Breast epithelium (tissue), 4 donors: ENCODE results near the gene FLOT1. TPM values are rescaled to one million over a fixed set of nuclear protein-coding genes. Genes with fewer than 3 reads are reported as not detected.

Experiments used
- DNase-seq, 2 donors: peaks; one replicate each; pipeline ENCODE4 v3.0.0-alpha.2; 2019; ENCODE audit warnings: low spot score in 2 of 2
- H3K27ac ChIP-seq, 2 donors: fragments of 200-600 bp; sonication (generic) in 1 of 2; one replicate each; pipeline ENCODE4 v1.5.1; 2016 to 2019; ENCODE audit warnings: mild to moderate bottlenecking in 1 of 2
- H3K27me3 ChIP-seq, 2 donors: fragments of 200-600 bp; sonication (generic) in 1 of 2; one replicate each; pipeline versions ENCODE4 v1.5.1 to v1.6.0; 2017 to 2019; ENCODE audit warnings: control low read depth in 1 of 2, mild to moderate bottlenecking in 1 of 2
- H3K36me3 ChIP-seq: fragments of 200-600 bp; one replicate; pipeline ENCODE4 v1.5.1; 2019
- H3K4me1 ChIP-seq, 2 donors: fragments of 200-600 bp; sonication (generic); one replicate each; pipeline ENCODE4 v1.5.1; 2016 to 2019; ENCODE audit warnings: control low read depth in 1 of 2
- H3K4me3 ChIP-seq, 3 donors: fragments of 200-600 bp; sonication (generic); 1 replicate in 2 of 3; 2 replicates in 1 of 3; pipeline ENCODE4 v1.5.1; 2016 to 2019; ENCODE audit warnings: mild to moderate bottlenecking in 3 of 3, moderate library complexity in 2 of 3
- H3K9me3 ChIP-seq, 2 donors: fragments of 200-600 bp; sonication (generic) in 1 of 2; one replicate each; pipeline ENCODE4 v1.5.1; 2016 to 2019; ENCODE audit warnings: control low read depth in 1 of 2
- POLR2A ChIP-seq: fragments of 450-650 bp; IDR thresholded peaks from one replicate; pipeline ENCODE4 v1.6.1; 2016; ENCODE audit warnings: antibody characterized with exemption, mild to moderate bottlenecking, moderate library complexity
- POLR2AphosphoS5 ChIP-seq, 3 donors: sonication (generic); formaldehyde crosslinking; IDR thresholded peaks; one replicate each; pipeline ENCODE4 v1.6.1; 2017; ENCODE audit warnings: antibody characterized with exemption in 3 of 3
- intact Hi-C: fragments of 100-400 bp; cut with DNase I; formaldehyde crosslinking; loops from one replicate; pipeline ENCODE4 v1.15.1; 2023; ENCODE audit warnings: low total_unique reads
- total RNA-seq, 3 donors: library from RNA; depleted of rRNA; stranded (reverse); fragments of >200 nt; gene quantifications; one replicate each; pipeline ENCODE4 v1.1.0, GENCODE V29; 2016
- TF ChIP-seq, protein P1 (sequence below), 3 donors: fragments of 450-650 bp; IDR thresholded peaks; one replicate each; pipeline ENCODE4 v1.5.1; 2016 to 2017; ENCODE audit warnings: antibody characterized with exemption in 3 of 3, mild to moderate bottlenecking in 3 of 3, moderate library complexity in 3 of 3

FLOT1 gene
- total RNA-seq, 3 donors from 2014 or later = 80.5 to 171 (median 142) TPM

- Histone ChIP-seq H3K36me3 (no peaks in the 10 kb centered on the region), H3K4me1 (peaks cover 0 to 36% of the 10 kb centered on the region in 2 donors), H3K4me3 (no peak overlapping the region), H3K27me3 (no peaks in the 10 kb centered on the region), H3K9me3 (no peaks in the 10 kb centered on the region), H3K27ac (peak overlapping the region; percentile 68 to 97)
- no peak for DNase-seq
- TF ChIP-seq, protein P1, sequence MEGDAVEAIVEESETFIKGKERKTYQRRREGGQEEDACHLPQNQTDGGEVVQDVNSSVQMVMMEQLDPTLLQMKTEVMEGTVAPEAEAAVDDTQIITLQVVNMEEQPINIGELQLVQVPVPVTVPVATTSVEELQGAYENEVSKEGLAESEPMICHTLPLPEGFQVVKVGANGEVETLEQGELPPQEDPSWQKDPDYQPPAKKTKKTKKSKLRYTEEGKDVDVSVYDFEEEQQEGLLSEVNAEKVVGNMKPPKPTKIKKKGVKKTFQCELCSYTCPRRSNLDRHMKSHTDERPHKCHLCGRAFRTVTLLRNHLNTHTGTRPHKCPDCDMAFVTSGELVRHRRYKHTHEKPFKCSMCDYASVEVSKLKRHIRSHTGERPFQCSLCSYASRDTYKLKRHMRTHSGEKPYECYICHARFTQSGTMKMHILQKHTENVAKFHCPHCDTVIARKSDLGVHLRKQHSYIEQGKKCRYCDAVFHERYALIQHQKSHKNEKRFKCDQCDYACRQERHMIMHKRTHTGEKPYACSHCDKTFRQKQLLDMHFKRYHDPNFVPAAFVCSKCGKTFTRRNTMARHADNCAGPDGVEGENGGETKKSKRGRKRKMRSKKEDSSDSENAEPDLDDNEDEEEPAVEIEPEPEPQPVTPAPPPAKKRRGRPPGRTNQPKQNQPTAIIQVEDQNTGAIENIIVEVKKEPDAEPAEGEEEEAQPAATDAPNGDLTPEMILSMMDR (IDR thresholded peaks at IDR 0.05) = no peak
- TF ChIP-seq POLR2AphosphoS5 (IDR thresholded peaks at IDR 0.05) = no peak
- no peak for TF ChIP-seq POLR2A
- intact Hi-C loops = no loop called here
Observed at GRCh38 chr6:30749554-30750378, 7.3 kb upstream of the FLOT1 start.

GRCh38 chr6:30748851-30749540 lies 6.5 kb upstream of the FLOT1 start:
- peaks cover 0 to 36% of the 10 kb centered on the region in 2 donors for H3K4me1 ChIP-seq
- TF ChIP-seq POLR2A (no peak), POLR2AphosphoS5 (IDR thresholded peaks at IDR 0.05) (no peak)
- TF ChIP-seq, protein P1 (IDR thresholded peaks at IDR 0.05) = no peak
- intact Hi-C loops = no loop called here

DNA sequence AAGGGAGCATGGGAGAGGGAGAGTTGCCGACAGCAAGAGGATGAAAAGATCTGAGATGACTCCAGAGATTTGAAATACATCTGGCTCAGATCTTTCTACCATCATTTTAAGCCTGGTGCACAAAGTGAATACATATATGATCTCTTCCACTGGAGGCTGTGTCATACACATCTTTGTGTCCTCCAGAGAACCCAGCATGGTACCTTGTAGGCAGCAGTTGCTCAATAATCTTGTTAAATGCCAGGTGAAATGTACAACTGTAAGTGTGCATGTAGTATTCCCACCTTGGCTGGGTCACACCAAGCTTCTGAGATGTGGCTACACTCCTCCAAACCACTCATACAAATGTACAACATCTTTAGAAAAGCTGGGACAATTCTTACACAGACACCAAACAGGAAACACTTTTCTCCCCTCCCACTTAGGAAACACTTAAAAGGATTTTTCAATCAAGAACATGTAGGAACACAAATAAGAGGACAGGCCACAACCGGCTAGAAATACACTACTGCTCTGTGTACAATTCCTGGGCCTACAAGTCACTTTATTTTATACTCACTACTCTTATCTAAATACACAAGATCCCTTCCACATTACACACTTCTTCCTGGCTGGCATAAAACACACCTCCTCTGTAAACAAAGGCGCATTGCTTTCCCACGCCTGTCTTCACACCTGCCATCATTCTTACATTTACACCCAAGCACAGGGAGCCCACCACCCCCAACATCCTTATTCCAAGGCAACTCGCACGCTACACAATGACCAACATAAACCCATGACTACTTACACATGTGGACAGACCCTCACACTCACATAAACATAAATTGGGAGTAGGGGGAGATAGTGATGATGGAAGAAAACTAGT lies 5.6 kb upstream of the FLOT1 start:
- Histone ChIP-seq H3K9me3 (no peaks in the 10 kb centered on the region), H3K4me1 (peaks cover 0 to 32% of the 10 kb centered on the region in 2 donors), H3K27ac (peak overlapping the region; percentile 68 to 97), H3K4me3 (no peak overlapping the region), H3K36me3 (no peaks in the 10 kb centered on the region), H3K27me3 (no peaks in the 10 kb centered on the region)
- intact Hi-C loops = no loop called here
- TF ChIP-seq, protein P1 (IDR thresholded peaks at IDR 0.05) = no peak
- TF ChIP-seq POLR2AphosphoS5 (IDR thresholded peaks at IDR 0.05) (no peak), POLR2A (no peak)
- no peak for DNase-seq

More at GRCh38 chr6:30748851-30749540, 6.5 kb upstream of the FLOT1 start:
- Histone ChIP-seq H3K27me3 (no peaks in the 10 kb centered on the region), H3K4me3 (no peak overlapping the region), H3K36me3 (no peaks in the 10 kb centered on the region), H3K9me3 (no peaks in the 10 kb centered on the region), H3K27ac (peak overlapping the region; percentile 68 to 97)
- peak in 1 of 2 donors; percentile 55 for DNase-seq

- peak overlapping the region; percentile 68 to 97 for H3K27ac ChIP-seq
- no peak for TF ChIP-seq POLR2AphosphoS5 (IDR thresholded peaks at IDR 0.05)
- TF ChIP-seq, protein P1 (IDR thresholded peaks at IDR 0.05) = no peak
- no peak for TF ChIP-seq POLR2A
- intact Hi-C loops = no loop called here
Observed at GRCh38 chr6:30747300-30747687, 4.8 kb upstream of the FLOT1 start.

More at GRCh38 chr6:30747300-30747687, 4.8 kb upstream of the FLOT1 start:
- H3K9me3 ChIP-seq = no peaks in the 10 kb centered on the region
- H3K27me3 ChIP-seq = no peaks in the 10 kb centered on the region
- no peak overlapping the region for H3K4me3 ChIP-seq
- H3K36me3 ChIP-seq = no peaks in the 10 kb centered on the region
- peaks cover 0 to 25% of the 10 kb centered on the region in 2 donors for H3K4me1 ChIP-seq
- DNase-seq = no peak
